ENCODE measurements around the gene GTF2A1.

Gene GTF2A1

DNA sequence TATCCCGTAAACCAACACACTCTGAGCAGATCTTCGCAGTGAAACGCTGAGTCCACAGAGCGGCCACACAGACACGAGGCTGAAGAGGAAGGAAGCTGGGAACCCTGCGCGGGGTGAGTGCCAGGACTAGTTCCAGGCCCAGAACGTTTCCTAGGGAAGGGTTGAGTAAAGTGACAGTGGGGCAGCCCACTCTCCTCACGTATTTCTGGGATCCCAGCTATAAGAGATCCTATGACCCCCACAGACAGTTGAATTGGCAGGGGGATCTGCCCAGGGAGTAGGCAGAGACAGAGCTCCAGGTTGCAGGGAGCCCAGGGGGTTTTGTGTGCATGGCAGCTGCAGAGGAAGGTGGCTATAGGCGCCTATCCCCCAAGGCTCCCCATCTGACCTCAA lies 51.1 kb downstream of the GTF2A1 start:
- H3K4me2 ChIP-seq (ENCODE audit: low read depth, low read length): peak overlapping the region; percentile 95
- H3K36me3 ChIP-seq (replicated peaks; ENCODE audit: insufficient read depth, low read length): no peaks in the 10 kb centered on the region
- peak overlapping the region; percentile 84 for H3K9ac ChIP-seq (ENCODE audit: low read length)
- peaks cover 4% of the 10 kb centered on the region for H3F3A ChIP-seq (ENCODE audit: insufficient read depth, low read length)
- H3K9me2 ChIP-seq (replicated peaks; ENCODE audit: insufficient read depth, low read length): no peaks in the 10 kb centered on the region
- no peak for DNase-seq
- H4K20me1 ChIP-seq (ENCODE audit: insufficient read depth, low read length): no peaks in the 10 kb centered on the region
- no peaks in the 10 kb centered on the region for H3K9me3 ChIP-seq (replicated peaks; ENCODE audit: insufficient read depth, low read length)
- H3K4me1 ChIP-seq (ENCODE audit: low read length): peaks cover 9% of the 10 kb centered on the region; the same call in 1 of the 2 replicates
- peak overlapping the region; percentile 74 for H3K4me3 ChIP-seq (ENCODE audit: low read length)
- peak overlapping the region; percentile 94; the same call in 1 of the 2 replicates for H3K27ac ChIP-seq (ENCODE audit: low read length)
- TF ChIP-seq EZH2phosphoT487 (IDR thresholded peaks at IDR 0.05; ENCODE audit: low read length) (no peak), CTCF (IDR thresholded peaks at IDR 0.05; ENCODE audit: low read length) (no peak), EZH2 (optimal IDR thresholded peaks at IDR 0.05; ENCODE audit: low read depth, low read length) (no peak)
- no peaks in the 10 kb centered on the region for H3K27me3 ChIP-seq (replicated peaks; ENCODE audit: insufficient read depth, low read length)
- peak overlapping the region; percentile 81 for H2AFZ ChIP-seq (ENCODE audit: low read length)
- H3K79me2 ChIP-seq (ENCODE audit: low read length): no peaks in the 10 kb centered on the region

GRCh38 chr14:81169267-81169666 lies 51.5 kb downstream of the GTF2A1 start:
- H4K20me1 ChIP-seq (ENCODE audit: insufficient read depth, low read length): no peaks in the 10 kb centered on the region
- H3K27ac ChIP-seq (ENCODE audit: low read length): peak overlapping the region; percentile 94; the same call in 1 of the 2 replicates
- peak overlapping the region; percentile 74 for H3K4me3 ChIP-seq (ENCODE audit: low read length)
- peaks cover 4% of the 10 kb centered on the region for H3F3A ChIP-seq (ENCODE audit: insufficient read depth, low read length)
- TF ChIP-seq CTCF (IDR thresholded peaks at IDR 0.05; ENCODE audit: low read length): no peak
- TF ChIP-seq EZH2phosphoT487 (IDR thresholded peaks at IDR 0.05; ENCODE audit: low read length): no peak
- no peak for TF ChIP-seq EZH2 (optimal IDR thresholded peaks at IDR 0.05; ENCODE audit: low read depth, low read length)
- H2AFZ ChIP-seq (ENCODE audit: low read length): peak overlapping the region; percentile 81; the same call in 1 of the 2 replicates
- H3K9ac ChIP-seq (ENCODE audit: low read length): peak overlapping the region; percentile 84
- H3K79me2 ChIP-seq (ENCODE audit: low read length): no peaks in the 10 kb centered on the region
- H3K27me3 ChIP-seq (replicated peaks; ENCODE audit: insufficient read depth, low read length): no peaks in the 10 kb centered on the region
- DNase-seq: no peak
- H3K9me3 ChIP-seq (replicated peaks; ENCODE audit: insufficient read depth, low read length): no peaks in the 10 kb centered on the region
- H3K4me1 ChIP-seq (ENCODE audit: low read length): peaks cover 9% of the 10 kb centered on the region; the same call in 1 of the 2 replicates
- H3K4me2 ChIP-seq (ENCODE audit: low read depth, low read length): peak overlapping the region; percentile 95
- no peaks in the 10 kb centered on the region for H3K9me2 ChIP-seq (replicated peaks; ENCODE audit: insufficient read depth, low read length)
- no peaks in the 10 kb centered on the region for H3K36me3 ChIP-seq (replicated peaks; ENCODE audit: insufficient read depth, low read length)

DNA sequence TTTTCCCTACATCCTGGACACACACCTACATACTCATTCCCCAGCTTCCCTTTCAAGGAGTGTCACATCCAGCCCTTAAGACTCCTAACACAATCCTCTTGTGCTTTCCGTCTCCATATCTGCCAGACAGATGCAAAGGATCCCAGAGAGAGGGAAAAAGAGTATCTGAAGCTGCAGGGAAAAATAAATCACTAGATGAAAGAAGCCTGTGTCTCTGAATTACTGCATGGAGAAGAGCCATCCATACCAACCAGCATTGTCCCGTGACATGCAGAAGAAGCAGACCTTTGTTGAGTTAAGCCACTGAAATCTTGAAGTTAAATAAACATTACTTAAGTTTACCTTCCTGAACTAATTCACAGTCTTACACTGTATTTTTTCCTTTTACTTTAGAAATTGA lies 54.6 kb downstream of the GTF2A1 start:
- no peaks in the 10 kb centered on the region for H4K20me1 ChIP-seq (ENCODE audit: insufficient read depth, low read length)
- no peaks in the 10 kb centered on the region for H3K9me2 ChIP-seq (replicated peaks; ENCODE audit: insufficient read depth, low read length)
- TF ChIP-seq CTCF (IDR thresholded peaks at IDR 0.05; ENCODE audit: low read length) (no peak), EZH2phosphoT487 (IDR thresholded peaks at IDR 0.05; ENCODE audit: low read length) (no peak), EZH2 (optimal IDR thresholded peaks at IDR 0.05; ENCODE audit: low read depth, low read length) (no peak)

More for the DNA sequence above, 54.6 kb downstream of the GTF2A1 start:
- Histone ChIP-seq H3K9ac (ENCODE audit: low read length) (no peak overlapping the region), H3F3A (ENCODE audit: insufficient read depth, low read length) (peaks cover 4% of the 10 kb centered on the region), H3K9me3 (replicated peaks; ENCODE audit: insufficient read depth, low read length) (no peaks in the 10 kb centered on the region), H3K27me3 (replicated peaks; ENCODE audit: insufficient read depth, low read length) (no peaks in the 10 kb centered on the region), H3K36me3 (replicated peaks; ENCODE audit: insufficient read depth, low read length) (no peaks in the 10 kb centered on the region), H3K27ac (ENCODE audit: low read length) (no peak overlapping the region), H3K4me2 (ENCODE audit: low read depth, low read length) (no peak overlapping the region), H3K79me2 (ENCODE audit: low read length) (no peaks in the 10 kb centered on the region), H3K4me3 (ENCODE audit: low read length) (no peak overlapping the region), H3K4me1 (ENCODE audit: low read length) (peaks cover 9% of the 10 kb centered on the region; the same call in 1 of the 2 replicates), H2AFZ (ENCODE audit: low read length) (no peak overlapping the region)
- DNase-seq: no peak

Data from MM.1S (cell line).